ENCODE results near the gene ZNF609.

ZNF609 gene

DNA sequence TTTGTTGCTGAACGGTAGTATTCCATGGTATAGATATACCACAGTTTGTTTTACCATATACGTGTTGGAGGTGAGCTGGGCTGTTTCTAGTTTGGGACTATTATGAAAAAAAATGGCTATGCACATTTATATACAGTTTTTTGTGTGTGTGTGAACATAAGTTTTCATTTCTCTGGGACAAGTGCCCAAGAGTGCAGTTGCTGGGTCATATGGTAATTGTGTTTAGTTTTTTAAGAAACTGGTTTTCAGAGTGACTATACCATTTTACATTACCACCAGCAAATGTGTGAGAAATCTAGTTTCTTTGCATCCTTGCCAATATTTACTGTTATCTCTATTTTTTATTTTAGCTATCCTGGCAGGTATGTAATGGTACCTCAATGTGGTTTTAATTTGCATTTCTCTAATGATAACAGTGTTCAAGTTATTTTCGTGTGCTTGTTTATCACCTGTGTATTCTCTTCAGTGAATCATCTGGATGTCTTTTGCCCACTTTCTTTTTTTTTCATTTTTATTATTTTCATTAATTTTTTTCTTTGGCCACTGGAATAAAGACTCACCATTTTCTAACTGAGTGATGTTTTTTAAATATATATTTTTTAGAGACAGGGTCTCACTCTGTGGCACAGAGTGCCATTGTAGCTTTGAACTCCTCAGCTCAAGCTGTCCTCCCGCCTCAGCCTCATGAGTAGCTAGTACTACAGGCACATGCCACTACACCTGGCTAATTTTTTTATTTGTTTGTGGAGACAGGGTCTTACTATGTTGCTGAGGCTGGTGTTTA is 75.3 kb downstream of the ZNF609 start:
- H3K27ac Mint-ChIP-seq = peak overlapping the region; percentile 21 to 42 (median 41)
- no peak overlapping the region for H3K4me3 Mint-ChIP-seq
- H3K4me1 Mint-ChIP-seq = peaks cover 28% of the 10 kb centered on the region
- peaks cover 17% of the 10 kb centered on the region for H3K36me3 Mint-ChIP-seq (ENCODE audit: low read depth)
- H3K27me3 Mint-ChIP-seq (ENCODE audit: low read depth) = no peaks in the 10 kb centered on the region
- no peaks in the 10 kb centered on the region for H3K9me3 Mint-ChIP-seq
- TF ChIP-seq, protein P1, sequence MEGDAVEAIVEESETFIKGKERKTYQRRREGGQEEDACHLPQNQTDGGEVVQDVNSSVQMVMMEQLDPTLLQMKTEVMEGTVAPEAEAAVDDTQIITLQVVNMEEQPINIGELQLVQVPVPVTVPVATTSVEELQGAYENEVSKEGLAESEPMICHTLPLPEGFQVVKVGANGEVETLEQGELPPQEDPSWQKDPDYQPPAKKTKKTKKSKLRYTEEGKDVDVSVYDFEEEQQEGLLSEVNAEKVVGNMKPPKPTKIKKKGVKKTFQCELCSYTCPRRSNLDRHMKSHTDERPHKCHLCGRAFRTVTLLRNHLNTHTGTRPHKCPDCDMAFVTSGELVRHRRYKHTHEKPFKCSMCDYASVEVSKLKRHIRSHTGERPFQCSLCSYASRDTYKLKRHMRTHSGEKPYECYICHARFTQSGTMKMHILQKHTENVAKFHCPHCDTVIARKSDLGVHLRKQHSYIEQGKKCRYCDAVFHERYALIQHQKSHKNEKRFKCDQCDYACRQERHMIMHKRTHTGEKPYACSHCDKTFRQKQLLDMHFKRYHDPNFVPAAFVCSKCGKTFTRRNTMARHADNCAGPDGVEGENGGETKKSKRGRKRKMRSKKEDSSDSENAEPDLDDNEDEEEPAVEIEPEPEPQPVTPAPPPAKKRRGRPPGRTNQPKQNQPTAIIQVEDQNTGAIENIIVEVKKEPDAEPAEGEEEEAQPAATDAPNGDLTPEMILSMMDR (IDR thresholded peaks at IDR 0.05; ENCODE audit: unreplicated experiment in 3 of 3) = no peak

DNA sequence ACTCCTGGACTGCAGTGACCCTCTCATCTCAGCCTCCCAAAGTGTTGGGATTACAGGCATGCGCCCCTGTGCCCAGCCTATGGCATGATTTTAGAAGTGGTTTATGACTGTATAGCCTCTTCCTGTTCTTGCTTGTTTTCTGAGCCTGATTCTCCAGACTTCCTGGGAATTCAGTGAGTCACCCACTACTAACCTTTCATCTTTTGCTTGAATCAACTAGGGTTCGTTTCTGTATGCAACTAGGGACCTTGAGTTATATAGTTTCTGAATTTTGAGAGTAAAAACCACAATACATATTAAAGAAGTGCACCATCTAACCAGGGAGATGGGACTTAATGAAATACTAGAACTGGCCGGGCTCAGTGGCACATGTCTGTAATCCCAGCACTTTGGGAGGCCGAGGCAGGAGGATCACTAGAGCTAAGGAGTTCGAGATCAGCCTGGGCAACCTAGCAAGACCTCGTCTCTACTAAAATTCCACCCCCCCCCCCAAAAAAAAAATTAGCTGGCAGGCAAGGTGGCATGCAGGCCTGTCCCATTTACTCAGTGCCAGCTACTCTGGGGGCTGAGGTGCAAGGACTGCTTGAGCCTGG is 76.0 kb downstream of the ZNF609 start:
- H3K4me1 Mint-ChIP-seq = peaks cover 24% of the 10 kb centered on the region
- H3K36me3 Mint-ChIP-seq (ENCODE audit: low read depth) = peaks cover 16% of the 10 kb centered on the region
- no peaks in the 10 kb centered on the region for H3K27me3 Mint-ChIP-seq (ENCODE audit: low read depth)
- no peaks in the 10 kb centered on the region for H3K9me3 Mint-ChIP-seq
- no peak overlapping the region for H3K4me3 Mint-ChIP-seq
- TF ChIP-seq, protein P1 (IDR thresholded peaks at IDR 0.05; ENCODE audit: unreplicated experiment in 3 of 3) = no peak
- no peak overlapping the region for H3K27ac Mint-ChIP-seq

DNA sequence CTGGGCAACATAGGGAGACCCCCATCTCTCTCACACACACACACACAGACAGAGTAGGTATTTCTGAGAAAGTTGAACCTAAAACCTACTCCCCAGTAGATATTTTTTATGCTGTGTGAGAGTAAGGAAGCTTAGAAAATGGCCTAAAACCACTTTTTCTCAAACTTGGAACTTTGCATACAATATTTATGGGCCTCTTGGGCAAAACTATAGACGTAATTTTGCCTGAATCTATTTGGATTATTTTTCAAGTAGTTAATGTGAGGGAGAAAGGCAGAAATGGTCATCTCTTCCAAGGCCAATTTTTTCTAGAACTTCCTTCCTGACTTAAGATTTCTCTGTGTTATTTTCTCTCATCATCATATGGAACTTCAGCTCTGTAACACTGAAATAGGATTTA is 81.7 kb downstream of the ZNF609 start:
- Mint-ChIP-seq H3K27me3 (ENCODE audit: low read depth) (no peaks in the 10 kb centered on the region), H3K36me3 (ENCODE audit: low read depth) (peaks cover 21% of the 10 kb centered on the region), H3K27ac (peak overlapping the region; percentile 69 to 84 (median 84)), H3K4me1 (peaks cover 32% of the 10 kb centered on the region), H3K9me3 (no peaks in the 10 kb centered on the region), H3K4me3 (no peak overlapping the region)
- TF ChIP-seq, protein P1 (IDR thresholded peaks at IDR 0.05; ENCODE audit: unreplicated experiment in 3 of 3) = no peak

DNA sequence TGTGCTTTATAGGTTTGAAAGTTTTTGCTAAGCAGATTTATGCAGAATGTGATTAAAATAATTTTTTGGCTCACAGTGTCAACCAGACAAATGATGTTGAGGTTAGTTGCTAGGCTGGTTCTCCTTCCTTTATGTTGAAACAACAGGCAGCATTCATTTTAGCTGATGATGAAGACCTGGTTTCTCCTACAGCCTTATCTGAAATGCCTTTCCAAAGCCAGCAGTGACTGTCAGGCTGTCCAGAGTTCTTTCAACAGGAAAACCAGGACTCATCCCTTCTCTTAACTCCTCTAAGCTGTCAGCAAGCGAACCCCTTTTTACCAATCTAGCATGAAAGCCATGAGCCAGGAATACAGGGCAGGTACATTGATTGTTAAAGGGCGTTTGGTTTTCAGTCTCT is 84.1 kb downstream of the ZNF609 start:
- H3K4me1 Mint-ChIP-seq = peaks cover 40% of the 10 kb centered on the region
- no peaks in the 10 kb centered on the region for H3K9me3 Mint-ChIP-seq
- H3K4me3 Mint-ChIP-seq = no peak overlapping the region
- H3K36me3 Mint-ChIP-seq (ENCODE audit: low read depth) = peaks cover 21% of the 10 kb centered on the region
- peak overlapping the region in 2 of 3 experiments; percentile 69 to 88 for H3K27ac Mint-ChIP-seq
- H3K27me3 Mint-ChIP-seq (ENCODE audit: low read depth) = no peaks in the 10 kb centered on the region
- TF ChIP-seq, protein P1 (IDR thresholded peaks at IDR 0.05; ENCODE audit: unreplicated experiment in 3 of 3) = no peak

DNA sequence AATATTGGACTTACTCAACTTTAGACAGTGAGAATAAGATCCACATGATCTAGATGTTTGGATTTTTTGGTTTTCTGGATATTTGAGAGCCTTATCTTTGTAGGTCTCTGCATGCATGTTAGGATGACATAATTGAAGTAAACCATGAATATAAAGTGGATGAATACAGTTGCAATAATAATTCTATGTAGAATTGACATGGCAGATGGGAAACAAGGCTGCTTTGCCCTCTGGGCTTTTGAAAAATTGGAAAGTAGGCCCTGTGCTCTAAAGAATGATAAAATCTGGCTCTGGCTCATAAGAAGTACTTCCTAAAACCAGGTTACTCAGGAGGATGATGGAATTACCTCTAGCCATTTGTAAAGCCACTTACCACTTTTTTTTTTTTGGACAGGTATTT is 86.9 kb downstream of the ZNF609 start:
- TF ChIP-seq, protein P1 (IDR thresholded peaks at IDR 0.05; ENCODE audit: unreplicated experiment in 3 of 3) = no peak
- Mint-ChIP-seq H3K36me3 (ENCODE audit: low read depth) (peaks cover 13% of the 10 kb centered on the region), H3K4me1 (peaks cover 36% of the 10 kb centered on the region), H3K27me3 (ENCODE audit: low read depth) (no peaks in the 10 kb centered on the region), H3K27ac (peak overlapping the region in 1 of 3 experiments; percentile 54), H3K4me3 (no peak overlapping the region), H3K9me3 (no peaks in the 10 kb centered on the region)

Data from nephron (organoid).